Measurements from ENCODE around the gene STK40.

The STK40 gene

DNA sequence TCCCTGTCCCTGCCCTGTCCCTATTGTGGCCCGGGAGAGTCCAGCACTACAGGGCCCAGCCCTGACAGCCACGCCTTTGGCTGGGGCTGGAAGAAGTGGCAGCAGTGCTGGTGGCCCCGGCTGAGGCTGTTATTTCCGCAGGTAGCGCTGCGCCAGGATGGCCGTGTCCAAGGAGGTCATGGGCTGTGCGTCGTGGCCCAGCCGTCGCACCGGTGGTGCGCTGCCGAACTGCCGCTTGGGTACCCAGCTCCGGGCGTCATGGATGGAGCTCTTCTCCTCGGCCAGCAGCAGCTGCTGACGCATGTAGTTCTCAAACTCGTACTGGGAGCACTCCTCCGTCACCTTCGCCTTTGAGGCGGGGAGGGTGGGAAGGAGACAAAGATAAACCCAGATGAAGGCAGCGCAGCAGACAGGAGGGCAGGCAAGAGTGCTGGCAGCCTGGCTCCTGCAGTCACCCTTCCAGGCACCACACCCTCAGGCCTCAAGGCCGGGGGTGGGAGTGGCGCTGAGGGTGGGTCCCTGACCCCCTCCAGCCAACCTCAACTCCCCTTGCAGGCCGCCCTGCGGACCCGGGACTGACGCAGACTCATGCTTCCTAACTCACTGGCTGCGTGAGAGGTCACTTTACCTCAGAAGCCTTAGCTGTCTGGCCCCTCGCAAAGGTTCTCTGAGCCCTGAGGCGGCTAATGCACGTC, 44.0 kb downstream of the STK40 start:
- DNase-seq = no peak

DNA sequence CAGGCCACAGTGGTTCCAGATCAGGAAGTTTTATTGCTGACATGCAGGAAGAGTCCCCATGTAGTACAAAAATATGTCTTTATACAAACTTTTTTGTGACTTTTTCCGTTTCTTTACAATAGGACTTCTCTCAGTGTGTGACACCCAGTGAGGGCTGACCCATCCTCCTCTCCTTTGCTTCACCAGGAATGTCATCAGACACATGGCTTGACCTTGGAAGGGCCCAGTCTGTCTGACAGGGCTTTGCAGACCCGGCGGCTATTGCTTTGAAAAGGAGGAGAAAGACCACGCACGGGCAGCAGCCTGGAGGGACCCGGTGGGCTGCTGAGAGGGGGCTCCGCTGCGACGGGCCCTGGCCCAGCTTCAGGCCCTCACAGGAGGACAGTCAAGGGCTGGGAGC, 46.1 kb downstream of the STK40 start:
- no peak for DNase-seq

DNA sequence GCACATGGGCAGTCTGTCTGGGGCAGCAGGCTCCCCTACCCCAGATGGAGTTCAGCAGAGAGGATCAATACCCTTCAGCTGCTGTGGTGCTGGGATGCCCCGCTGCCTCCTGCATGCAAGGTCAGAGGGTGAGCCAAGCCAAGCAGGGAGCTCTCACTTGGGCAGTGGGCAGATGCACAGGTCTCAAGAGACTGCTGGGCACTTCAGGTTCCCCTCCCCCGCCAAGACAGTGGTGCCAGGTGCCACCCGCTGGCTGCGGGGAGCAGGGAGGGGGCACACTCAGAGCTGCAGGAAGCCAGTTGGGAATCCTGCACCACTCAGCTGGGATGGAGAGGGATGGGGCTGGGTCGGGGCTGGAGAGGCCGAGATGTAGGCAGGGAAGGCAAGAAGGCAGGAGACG, 46.5 kb downstream of the STK40 start:
- DNase-seq = no peak

DNA sequence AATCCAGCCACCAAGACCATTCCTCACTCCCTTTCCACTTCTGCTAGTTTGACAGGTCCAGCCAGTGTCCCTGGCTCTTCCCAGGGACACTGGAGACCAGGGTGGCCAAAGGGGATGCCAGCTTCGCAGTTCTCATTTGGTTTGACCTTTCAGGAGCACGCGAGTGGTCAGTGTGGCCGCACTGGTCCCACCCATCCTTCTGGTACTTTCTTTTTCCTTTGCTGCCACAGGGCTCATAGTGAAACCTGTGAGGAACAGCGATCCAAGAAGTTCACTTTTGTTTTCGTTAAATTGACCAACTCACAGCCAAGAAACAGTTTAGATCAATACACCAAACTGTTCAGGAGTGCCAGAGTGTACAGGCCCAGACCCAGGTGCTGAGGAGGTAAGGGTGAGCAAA, 47.9 kb downstream of the STK40 start:
- no peak for DNase-seq

DNA sequence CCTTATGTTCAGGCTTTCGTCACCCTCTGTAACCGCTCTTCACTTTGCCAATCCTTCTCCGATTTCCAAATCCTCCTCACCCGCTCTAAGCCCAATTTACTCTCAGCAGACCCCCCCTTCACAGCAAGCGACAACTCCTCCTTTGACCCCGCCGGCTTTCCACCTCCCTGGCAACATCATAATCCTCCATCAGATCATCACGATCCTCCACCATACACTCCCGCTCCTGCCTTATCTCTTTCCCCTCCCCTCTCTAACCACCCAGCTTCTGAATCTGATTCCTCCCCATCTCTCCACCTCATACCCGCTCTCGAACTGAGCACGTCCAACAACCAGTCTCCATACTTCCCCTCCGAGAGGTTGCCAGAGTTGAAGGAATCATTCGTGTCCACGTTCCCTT, 54.8 kb downstream of the STK40 start:
- no peak for DNase-seq

DNA sequence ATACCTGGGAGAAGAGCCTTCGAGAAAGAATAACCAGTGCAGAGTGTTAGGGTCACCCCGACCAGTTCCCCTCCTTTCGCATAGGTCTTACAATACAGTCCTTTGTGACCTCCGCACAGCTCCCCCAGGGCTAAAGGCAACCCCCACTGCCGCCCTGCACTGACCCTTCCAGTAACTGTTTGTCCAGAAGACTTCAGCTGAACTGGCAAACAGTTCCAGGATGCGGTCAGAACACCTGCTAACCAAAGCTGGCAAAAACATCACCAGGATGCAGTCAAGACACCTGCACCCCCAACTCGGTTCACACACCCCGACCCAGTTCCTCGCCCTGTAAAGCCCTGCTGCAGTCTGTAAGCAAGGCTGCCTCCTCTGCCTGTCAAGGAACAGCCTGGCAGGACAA, 55.9 kb downstream of the STK40 start:
- no peak for DNase-seq

DNA sequence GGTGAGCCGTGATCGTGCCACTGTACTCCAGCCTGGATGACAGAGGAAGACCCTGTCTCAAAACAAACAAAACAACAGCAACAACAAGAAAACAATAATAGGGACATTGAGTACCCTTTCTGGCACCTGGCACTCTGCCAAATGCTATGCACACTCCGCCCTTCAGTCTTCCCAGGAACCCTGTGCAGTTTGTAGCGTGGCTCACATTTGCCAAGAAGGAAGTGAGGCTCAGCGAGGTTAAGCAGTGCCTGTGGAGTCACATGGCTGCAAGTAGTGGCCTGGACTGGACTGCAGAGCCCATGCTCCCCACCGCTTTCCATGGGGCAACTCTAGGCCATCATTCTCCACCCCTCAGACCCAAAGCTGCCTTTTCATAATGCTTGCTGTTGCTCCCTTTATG, 57.0 kb downstream of the STK40 start:
- DNase-seq = no peak

GRCh38 chr1:36328088-36328480, 57.6 kb downstream of the STK40 start:
- DNase-seq = no peak

DNA sequence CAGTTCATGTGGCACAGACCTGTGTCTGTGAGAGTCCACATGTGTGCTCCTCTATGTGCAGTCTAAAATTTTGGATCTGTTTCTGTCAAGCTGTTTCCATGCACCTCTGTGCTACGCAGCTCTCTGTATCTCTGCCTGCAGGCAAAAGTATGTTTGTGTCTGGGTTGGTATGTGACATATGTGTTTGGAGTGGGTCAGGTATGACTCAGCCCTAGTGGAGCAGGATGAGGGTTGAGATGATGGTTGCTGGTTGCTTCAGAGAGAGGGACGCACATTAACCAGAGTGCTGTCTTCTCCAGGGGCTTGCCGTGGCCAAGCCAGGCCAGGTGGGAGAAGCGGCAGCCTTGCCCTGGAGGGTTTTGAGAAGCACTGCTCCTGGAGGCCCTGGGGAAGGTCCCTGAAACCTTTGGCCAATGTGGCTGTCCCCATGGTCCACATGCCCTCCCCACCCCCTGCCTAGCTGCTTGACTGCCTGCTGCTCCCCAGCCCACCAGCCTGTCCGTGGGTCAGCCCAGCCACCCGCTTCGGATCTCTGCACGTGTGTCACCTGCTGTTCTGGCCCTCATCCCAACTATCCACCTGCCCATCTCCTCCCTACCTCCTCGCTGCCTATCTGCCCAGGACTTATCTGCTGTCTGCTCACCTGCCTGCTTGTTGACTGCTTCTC, 58.2 kb downstream of the STK40 start:
- peak; percentile 33 for DNase-seq

DNA sequence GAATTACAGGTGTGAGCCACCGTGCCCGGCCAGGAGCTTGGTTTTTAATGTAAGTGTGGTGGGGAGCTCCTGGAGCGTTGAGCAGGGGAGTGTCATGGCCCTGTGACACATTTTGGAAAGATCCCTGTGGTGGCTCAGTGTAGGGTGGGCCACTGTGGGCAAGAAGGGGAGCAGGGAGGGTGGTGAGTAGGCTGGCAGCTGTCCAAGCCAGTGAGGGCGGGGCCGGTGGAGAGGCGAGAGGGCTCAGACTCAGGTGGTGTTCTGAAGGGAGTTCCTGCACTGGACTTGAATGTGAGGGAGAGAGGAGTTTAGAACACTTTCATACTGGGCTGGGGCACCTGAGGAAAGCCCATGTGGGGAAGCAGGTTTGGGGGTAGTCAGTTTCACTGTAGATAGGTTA, 59.2 kb downstream of the STK40 start:
- no peak for DNase-seq

GRCh38 chr1:36324353-36324703, 61.4 kb downstream of the STK40 start:
- DNase-seq = no peak

- DNase-seq = peak; percentile 58
Measured at GRCh38 chr1:36323636-36324352, 61.9 kb downstream of the STK40 start, which contains the start of gene EVA1B. TSS of gene EVA1B (minus strand) at chr1:36323645. CDS start at chr1:36323037, 608 bp downstream.

GRCh38 chr1:36322786-36323635, 62.7 kb downstream of the STK40 start:
- peak; percentile 52 for DNase-seq

- no peak for DNase-seq
Measured at GRCh38 chr1:36322041-36322785, 63.5 kb downstream of the STK40 start.

DNA sequence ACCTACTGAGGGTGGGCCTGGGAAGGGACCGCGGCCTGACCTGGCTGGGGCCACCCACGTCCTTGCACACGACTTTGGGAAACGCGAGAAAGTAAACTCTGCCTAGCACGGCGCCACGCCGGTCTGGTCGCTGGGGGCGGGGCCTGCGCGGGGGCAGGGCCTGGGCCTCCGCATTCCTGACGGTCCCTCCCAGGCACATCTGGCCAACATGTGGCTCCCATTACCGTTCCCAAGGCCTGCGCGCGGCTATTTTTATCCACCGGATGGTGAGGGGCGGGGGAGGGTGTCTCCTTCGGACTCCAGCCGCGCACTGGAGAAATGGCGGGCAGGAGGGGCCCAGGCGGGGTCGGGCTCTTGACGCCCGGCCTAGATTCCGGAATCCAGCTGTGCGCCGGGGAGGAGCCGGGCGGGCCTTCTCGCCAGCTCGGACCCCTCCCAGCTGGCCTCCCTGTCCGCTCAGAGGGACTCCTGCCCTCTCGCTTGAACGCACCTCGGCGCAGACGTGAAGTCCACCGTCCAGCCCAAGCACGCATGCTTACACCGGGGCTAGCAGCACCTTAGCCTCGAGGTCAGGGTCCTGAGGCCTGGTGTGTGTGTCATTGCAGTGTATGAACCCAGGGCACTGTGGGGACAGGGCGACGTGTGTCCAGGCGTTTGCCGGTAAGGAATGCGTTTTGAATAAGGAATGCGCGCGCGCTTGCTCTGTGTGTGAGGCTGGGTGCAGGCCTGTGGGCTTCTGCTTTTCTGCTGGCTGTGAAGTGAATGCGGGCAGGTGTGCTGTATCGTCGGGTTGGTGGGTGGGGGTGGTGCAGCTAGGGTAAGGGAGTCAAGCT, 64.4 kb downstream of the STK40 start:
- DNase-seq = no peak

DNA sequence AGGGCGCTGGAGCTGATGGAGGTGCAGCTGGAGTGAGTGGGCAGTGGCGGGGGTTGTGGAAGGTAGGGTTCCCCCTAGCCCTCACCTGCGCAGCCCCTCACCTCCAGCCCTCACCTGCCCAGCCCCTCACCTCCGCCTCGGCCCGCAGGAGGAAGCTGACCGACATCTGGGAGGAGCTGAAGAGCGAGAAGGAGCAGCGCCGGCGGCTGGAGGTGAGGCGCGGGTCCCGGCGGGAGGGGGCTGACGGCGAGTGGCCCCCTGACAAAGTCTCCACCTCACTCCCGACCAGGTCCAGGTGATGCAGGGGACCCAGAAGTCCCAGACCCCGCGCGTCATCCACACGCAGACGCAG, 65.0 kb downstream of the STK40 start:
- no peak for DNase-seq

GRCh38 chr1:36320291-36320761, 65.4 kb downstream of the STK40 start:
- DNase-seq = no peak

DNA sequence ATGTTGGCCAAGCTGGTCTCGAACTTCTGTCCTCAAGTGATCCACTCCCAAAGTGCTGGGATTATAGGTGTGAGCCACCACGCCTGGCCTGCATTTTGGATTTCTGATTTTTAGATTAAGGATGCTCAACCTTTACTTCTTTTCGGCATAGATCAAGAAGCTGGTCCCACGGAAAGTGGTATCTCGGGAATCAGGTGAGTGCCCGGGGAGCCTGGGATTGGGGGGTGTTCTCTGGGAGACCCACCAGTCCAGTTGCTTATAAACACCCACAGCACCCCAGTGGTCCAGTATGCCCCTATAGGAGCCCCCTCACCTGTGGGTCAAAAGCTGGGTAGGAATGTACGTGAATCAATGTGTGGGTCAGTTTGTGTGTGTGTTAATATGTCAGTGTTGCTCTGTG, 76.3 kb downstream of the STK40 start:
- no peak for DNase-seq

- DNase-seq = no peak
Measured at GRCh38 chr1:36307601-36308330, 78.0 kb downstream of the STK40 start.

GRCh38 chr1:36306902-36307456, 78.7 kb downstream of the STK40 start:
- peak; percentile 93 for DNase-seq
